GM18873 (cell line): ENCODE results near the gene ATIC.
"Not testable (repeated sequence)": the region's sequence is repeated elsewhere in the genome, so short reads cannot be mapped to it uniquely, and the experiment has no call there.

Source experiments
- ATAC-seq: cut with Tn5 transposase; IDR thresholded peaks from one replicate; pipeline ENCODE4 v1.9.1; 2021; ENCODE audit warnings: mild to moderate bottlenecking, moderate library complexity, moderate number of reproducible peaks; ENCODE audit not compliant: unreplicated experiment, low FRiP score

Gene ATIC

DNA sequence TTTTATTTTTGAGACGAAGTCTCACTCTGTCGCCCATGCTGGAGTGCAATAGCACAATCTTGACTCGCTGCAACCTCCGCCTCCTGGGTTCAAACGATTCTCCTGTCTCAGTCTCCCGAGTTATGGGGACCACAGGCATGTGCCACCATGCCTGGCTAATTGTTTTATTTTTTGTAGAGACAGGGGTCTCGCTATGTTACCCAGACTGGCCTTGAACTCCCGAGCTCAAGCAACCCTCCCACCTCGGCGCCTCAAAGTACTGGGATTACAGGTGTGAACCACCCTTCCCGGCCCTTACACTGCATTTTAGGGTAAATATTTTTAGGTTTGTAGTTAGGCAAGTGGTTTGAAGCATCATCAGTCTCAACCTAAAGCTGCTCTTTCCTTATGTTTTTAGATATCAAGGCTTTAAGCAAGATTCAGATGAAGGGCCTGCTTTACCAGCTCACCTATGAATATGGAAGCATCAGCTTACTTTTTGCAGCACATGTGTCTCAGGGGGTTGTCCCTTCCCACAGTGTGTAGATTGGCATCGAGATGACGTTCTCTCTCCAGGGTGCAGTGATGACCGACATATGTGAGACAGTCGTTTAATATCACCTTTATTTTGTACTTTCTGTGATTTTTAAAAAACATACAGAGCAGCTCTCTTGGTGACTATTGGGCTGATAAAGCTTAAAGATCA is 47.2 kb downstream of the ATIC start:
- ATAC-seq: no peak

GRCh38 chr2:215359576-215359922 is 47.7 kb downstream of the ATIC start:
- no peak for ATAC-seq

DNA sequence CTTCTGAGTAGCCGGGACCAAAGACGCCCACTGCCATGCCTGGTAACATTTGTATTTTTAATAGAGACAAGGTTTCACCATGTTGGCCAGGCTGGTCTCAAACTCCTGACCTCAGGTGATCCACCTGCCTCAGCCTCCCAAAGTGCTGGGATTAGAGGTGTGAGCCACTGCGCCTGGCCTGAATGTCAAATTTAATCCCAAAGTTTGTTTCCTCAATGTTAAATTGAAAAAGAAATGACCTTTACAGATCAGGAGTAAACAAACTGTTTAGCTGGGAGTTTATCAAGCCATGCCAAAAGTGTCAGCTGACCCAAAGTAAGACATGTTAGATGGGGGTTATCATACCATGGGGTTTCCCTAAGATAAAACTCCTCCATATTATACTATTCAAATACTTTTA is 48.2 kb downstream of the ATIC start:
- ATAC-seq: not testable (repeated sequence)

DNA sequence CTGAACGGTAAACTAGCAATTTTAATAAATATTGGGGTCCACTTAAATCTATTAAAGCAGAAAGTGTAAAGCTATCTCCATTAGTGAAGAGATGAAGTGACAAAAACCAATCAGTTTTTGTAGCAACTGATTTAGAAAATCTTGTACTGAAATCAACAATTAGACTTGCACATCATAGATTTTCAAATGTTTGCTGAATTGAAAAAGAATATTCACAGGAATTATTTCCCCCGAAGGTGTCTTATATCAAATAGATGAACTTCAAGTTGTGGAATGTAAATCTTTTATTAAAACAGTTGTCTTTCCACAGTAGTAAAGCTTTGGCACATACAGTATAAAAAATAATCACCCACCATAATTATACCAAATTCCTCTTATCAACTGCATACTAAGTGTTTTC is 48.7 kb downstream of the ATIC start:
- ATAC-seq: no peak

GRCh38 chr2:215361211-215361875 is 49.5 kb downstream of the ATIC start:
- no peak for ATAC-seq

- no peak for ATAC-seq
Observed at GRCh38 chr2:215361876-215362561, 50.2 kb downstream of the ATIC start.

DNA sequence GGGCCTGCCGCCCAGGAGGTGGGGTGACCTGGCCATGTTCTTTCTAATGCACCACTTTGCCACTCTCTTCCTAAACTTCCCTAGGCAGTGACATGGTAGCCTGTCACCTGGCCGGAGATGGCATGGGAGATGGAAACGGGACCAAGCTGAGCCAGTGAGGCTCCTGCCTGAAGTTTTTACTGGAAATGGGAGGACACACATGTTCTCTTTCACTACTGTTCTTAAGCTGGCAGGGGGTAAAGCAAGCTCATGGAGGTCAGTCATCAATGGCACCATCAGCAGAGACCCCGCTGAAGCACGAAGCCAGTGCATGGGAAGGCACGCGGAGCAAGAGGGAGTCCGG is 50.7 kb downstream of the ATIC start:
- ATAC-seq: no peak

DNA sequence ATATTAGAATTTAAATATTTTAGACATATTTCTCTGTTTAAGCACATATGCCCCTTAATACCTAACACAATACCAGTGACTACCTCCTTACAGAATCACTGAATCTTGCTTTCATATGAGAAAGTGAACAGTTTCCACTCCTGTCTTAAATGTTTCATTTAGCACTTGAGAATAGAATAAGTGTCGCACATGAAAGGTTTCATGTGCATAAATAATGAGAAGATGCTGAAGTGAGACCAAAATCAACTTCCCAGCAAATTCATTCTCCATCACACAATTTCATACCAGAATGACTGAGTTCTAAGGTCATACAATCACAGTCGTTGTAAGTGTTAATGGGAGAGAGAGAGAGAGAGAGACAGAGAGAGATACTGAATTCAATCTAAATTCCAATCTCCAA is 51.2 kb downstream of the ATIC start:
- ATAC-seq: no peak

GRCh38 chr2:215363461-215364156 is 51.8 kb downstream of the ATIC start:
- no peak for ATAC-seq

DNA sequence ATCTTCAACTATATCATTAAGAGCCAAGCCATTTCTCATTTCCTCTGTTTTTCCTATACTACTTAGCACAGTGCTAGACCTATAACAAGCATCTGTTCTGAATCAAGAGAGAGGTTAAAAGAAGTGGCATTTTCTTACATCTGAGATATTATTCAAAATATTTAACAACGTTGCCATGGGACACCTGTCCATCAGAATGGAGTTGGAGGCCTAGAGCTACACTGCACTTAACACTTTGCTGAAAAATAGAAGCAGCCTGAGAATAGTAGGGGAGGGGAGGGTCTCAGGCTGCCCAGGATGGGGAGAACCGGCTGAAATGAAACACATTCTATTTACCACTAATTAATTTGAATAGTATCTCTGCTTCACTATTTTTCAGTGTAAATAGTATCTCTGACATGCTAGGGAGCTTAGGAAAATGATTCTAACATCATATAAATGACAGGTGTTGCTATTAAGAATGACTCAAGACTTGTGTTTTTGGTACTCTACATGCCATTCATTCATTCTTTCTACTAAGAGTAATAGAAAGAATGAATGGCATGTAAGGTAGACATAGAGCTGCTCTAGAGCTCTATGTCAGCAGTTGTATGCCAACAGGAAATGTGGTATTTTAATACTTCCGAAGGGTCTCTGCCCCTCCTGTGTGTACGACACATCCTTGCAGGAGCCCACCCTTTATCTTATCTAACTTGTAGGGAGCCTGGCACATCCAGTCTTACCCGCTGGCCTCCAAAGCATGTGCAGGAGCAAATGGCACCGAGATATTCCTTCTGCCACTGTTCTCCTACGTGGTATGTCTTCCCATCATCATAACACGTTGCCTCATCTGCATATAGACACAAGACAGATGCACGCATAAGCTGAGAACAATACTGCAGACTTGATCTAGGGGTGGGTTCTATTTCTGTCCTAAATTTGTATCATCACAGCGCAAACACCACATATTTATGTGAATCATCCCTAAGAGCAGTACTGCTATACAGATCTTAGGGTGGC is 52.6 kb downstream of the ATIC start:
- ATAC-seq: no peak

DNA sequence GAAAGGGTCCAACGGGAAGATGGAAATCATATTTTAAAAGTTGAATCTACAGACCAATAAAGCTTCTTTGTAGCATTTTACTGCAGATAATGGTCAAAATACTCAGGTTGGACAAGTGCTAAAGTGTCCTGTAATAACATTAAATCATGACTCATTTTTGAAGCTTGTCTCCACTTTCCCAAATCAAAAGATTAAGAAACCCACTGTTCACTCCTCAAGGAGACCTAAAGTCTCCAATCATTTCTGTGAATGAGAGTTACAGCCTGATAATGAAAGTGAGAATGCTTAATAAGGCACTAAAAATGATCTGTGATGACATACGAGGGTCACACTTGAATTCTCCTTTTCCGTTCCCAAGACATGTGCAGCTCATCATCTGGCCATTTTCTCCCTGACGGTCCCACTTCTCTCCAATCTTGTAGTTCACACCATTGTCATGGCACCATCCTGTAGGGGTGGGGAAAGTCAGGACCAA is 53.4 kb downstream of the ATIC start:
- no peak for ATAC-seq

- no peak for ATAC-seq
Observed at GRCh38 chr2:215366440-215367032, 54.7 kb downstream of the ATIC start.

DNA sequence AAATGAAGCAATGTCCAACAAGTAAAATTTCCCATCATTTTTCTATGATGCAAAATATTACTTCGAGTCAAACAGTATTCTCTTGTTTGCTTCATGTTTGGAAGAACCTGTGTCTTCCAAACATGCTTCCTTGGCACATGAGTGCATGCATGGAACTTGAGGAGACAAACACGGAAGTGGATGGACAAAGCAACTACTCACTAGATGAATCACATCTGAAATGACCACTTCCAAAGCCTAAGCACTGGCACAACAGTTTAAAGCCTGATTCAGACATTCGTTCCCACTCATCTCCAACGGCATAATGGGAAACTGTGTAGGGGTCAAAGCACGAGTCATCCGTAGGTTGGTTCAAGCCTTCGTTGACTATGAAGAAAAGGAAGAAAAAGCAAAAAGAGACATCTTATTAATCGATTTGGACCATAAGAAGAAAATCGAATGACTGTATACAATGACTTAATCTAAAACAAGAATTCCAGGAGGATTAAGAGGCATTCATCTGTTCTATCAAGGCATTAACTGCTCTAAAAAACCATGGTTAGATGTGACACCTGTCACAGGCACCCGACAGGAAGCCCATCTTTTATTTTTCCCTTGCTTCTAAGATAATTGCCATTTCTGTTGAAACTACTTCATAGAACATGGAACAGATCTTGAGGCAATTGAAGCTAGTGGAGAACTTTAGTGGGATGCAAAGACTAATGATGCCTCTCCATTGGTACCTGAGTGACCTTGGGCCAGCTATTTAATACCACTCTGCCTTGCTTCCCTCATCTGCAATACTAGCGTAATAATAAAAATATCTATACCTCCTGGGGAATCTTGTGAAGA is 56.0 kb downstream of the ATIC start:
- ATAC-seq: no peak

GRCh38 chr2:215368493-215368809 is 56.6 kb downstream of the ATIC start:
- no peak for ATAC-seq

- ATAC-seq: no peak
Observed at GRCh38 chr2:215369181-215369760, 57.4 kb downstream of the ATIC start.

DNA sequence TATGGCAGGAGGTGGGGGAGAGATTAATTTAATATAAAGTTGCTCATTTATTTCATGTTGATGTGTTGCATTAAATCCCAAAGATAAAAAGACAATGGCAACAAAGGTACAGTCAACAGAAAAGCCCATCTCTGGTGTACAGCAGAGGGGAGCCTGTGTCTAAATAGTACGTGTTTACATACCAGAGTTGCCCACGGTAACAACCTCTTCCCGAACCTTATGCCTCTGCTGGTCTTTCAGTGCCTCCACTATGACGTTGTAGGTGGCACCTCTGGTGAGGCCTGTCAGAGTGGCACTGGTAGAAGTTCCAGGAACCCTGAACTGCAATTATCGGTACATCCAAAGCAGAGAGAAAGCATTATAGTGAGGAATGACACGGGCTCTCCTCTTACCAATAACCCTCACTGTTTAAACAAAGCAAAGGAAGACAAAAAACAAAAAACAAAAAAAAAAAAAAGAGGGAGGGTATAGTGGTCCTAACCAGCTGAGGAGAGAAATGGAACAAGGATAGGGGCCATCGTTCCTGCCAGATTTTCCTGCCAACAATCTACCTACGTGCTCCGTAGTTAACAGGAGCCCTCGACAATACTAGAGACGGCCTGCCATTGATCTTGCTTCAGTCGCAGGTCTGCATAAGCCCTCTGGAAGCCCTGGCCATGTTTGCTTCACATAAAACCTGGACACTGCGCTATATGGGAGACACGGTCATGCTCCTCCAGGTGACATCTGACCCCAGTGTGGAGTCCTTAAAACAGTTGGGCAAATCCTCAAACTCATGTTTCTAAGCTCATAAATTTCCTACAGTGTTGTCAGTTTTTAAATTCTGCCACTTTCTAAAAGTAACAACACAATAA is 58.5 kb downstream of the ATIC start:
- ATAC-seq: no peak
